ENCODE results near the gene KCP.

KCP gene

GRCh38 chr7:128827971-128828711 is 82.4 kb downstream of the KCP start:
- no peak for DNase-seq
- no peak overlapping the region for H3K4me3 Mint-ChIP-seq
- peaks cover 52% of the 10 kb centered on the region for H3K27me3 Mint-ChIP-seq
- no peaks in the 10 kb centered on the region for H3K9me3 Mint-ChIP-seq
- no peak overlapping the region for H3K27ac Mint-ChIP-seq
- peaks cover 17% of the 10 kb centered on the region for H3K4me1 Mint-ChIP-seq (ENCODE audit: low read depth)
- H3K36me3 Mint-ChIP-seq (ENCODE audit: low read depth) = no peaks in the 10 kb centered on the region

- H3K27ac Mint-ChIP-seq = no peak overlapping the region
- peaks cover 17% of the 10 kb centered on the region for H3K4me1 Mint-ChIP-seq (ENCODE audit: low read depth)
- no peaks in the 10 kb centered on the region for H3K36me3 Mint-ChIP-seq (ENCODE audit: low read depth)
- peaks cover 50% of the 10 kb centered on the region for H3K27me3 Mint-ChIP-seq
- no peak for DNase-seq
- no peak overlapping the region for H3K4me3 Mint-ChIP-seq
- no peaks in the 10 kb centered on the region for H3K9me3 Mint-ChIP-seq
These were observed 83.1 kb downstream of the KCP start for GRCh38 chr7:128827248-128827958.

GRCh38 chr7:128826916-128827247 is 83.6 kb downstream of the KCP start:
- Mint-ChIP-seq H3K9me3 (no peaks in the 10 kb centered on the region), H3K36me3 (ENCODE audit: low read depth) (no peaks in the 10 kb centered on the region), H3K4me3 (no peak overlapping the region), H3K27ac (no peak overlapping the region), H3K27me3 (peaks cover 47% of the 10 kb centered on the region), H3K4me1 (ENCODE audit: low read depth) (peaks cover 16% of the 10 kb centered on the region)
- no peak for DNase-seq

Measured in activated T-cell treated with anti-CD3 and anti-CD28 coated beads, Interleukin-2, amount 50 U/mL, for 24 hours (primary cell).